IMR-90 (cell line): ENCODE data around the gene LRCH3. TPM values are rescaled to one million over a fixed set of nuclear protein-coding genes. Genes with fewer than 3 reads are reported as not detected.
"Not testable (repeated sequence)": the region's sequence is repeated elsewhere in the genome, so short reads cannot be mapped to it uniquely, and the experiment has no call there.

Source experiments
- ATAC-seq: fragments of 200-7000 bp; cut with Tn5 transposase; 2 replicates; pipeline ENCODE4 v1.9.1; 2020; ENCODE audit warnings: low read depth, mild to moderate bottlenecking, moderate library complexity
- BruUV-seq: library from RNA; stranded (reverse); fragments of 400-500 nt; replicated peaks from 2 replicates; lab custom pipeline; 2021; lab: Mats Ljungman, UMichigan
- CTCF ChIA-PET: fragments of 300-600 bp; formaldehyde crosslinking; extraction: SDS; loops from one replicate; lab custom pipeline; 2021; ENCODE audit warnings: antibody characterized with exemption; lab: Yijun Ruan, JAX
- POLR2A ChIA-PET: fragments of 300-600 bp; sonication (Branson Sonifier 250); formaldehyde crosslinking; loops from one replicate; lab custom pipeline; 2022; ENCODE audit warnings: antibody characterized with exemption; ENCODE audit not compliant: unreplicated experiment; lab: Charles Lee
- DNase-seq: peaks from one replicate; pipeline ENCODE4 v3.0.0; 2013
- H2AFZ ChIP-seq: replicated peaks from 2 replicates; pipeline ENCODE3; 2013; ENCODE audit warnings: low read length, mild to moderate bottlenecking; ENCODE audit not compliant: poor library complexity
- H2AK5ac ChIP-seq: 2 replicates; pipeline ENCODE4 v1.6.1; 2013; ENCODE audit warnings: low read depth, low read length, inconsistent platforms
- H2AK9ac ChIP-seq: replicated peaks from 2 replicates; pipeline ENCODE3; 2013; ENCODE audit warnings: mild to moderate bottlenecking, low read depth, low read length, moderate library complexity; ENCODE audit not compliant: poor library complexity
- H2BK120ac ChIP-seq: 2 replicates; pipeline ENCODE4 v1.6.1; 2013; ENCODE audit warnings: low read depth, low read length, inconsistent platforms
- H2BK15ac ChIP-seq: 3 replicates; pipeline ENCODE4 v1.6.1; 2013; ENCODE audit warnings: low read depth, low read length, inconsistent platforms
- H2BK20ac ChIP-seq: 2 replicates; pipeline ENCODE4 v1.6.1; 2013; ENCODE audit warnings: low read depth, mild to moderate bottlenecking, inconsistent platforms, low read length, moderate library complexity
- H2BK5ac ChIP-seq: 2 replicates; pipeline ENCODE4 v1.6.1; 2013; ENCODE audit warnings: mild to moderate bottlenecking, low read depth, low read length, inconsistent platforms; ENCODE audit not compliant: poor library complexity, severe bottlenecking
- H3K14ac ChIP-seq: replicated peaks from 2 replicates; pipeline ENCODE4 v1.6.1; 2013; ENCODE audit warnings: low read depth, low read length, inconsistent platforms
- H3K18ac ChIP-seq: 2 replicates; pipeline ENCODE4 v1.6.1; 2013; ENCODE audit warnings: low read depth, low read length, control low read depth
- H3K23ac ChIP-seq: 2 replicates; pipeline ENCODE4 v1.6.1; 2013; ENCODE audit warnings: low read depth, low read length, inconsistent platforms
- H3K27ac ChIP-seq: 2 replicates; pipeline ENCODE4 v1.5.1; 2013; ENCODE audit warnings: mild to moderate bottlenecking, control low read depth, low read length; ENCODE audit not compliant: insufficient read depth
- H3K27me3 ChIP-seq: 2 replicates; pipeline ENCODE4 v1.6.1; 2013; ENCODE audit warnings: low read length; ENCODE audit not compliant: control insufficient read depth, insufficient read depth
- H3K36me3 ChIP-seq: 2 replicates; pipeline ENCODE4 v1.6.1; 2013; ENCODE audit warnings: low read length, mixed read lengths; ENCODE audit not compliant: control insufficient read depth, insufficient read depth
- H3K4ac ChIP-seq: 2 replicates; pipeline ENCODE4 v1.6.1; 2013; ENCODE audit warnings: low read depth, low read length, inconsistent platforms
- H3K4me1 ChIP-seq: 2 replicates; pipeline ENCODE4 v1.6.1; 2013; ENCODE audit warnings: low read length, mixed read lengths; ENCODE audit not compliant: control insufficient read depth, insufficient read depth
- H3K4me2 ChIP-seq: 2 replicates; pipeline ENCODE4 v1.6.1; 2013; ENCODE audit warnings: low read depth, mild to moderate bottlenecking, control low read depth, low read length, moderate library complexity
- H3K4me3 ChIP-seq: 2 replicates; pipeline ENCODE4 v1.5.1; 2013; ENCODE audit warnings: low read depth, mild to moderate bottlenecking, control low read depth, low read length, moderate library complexity; ENCODE audit not compliant: insufficient read depth
- H3K56ac ChIP-seq: 2 replicates; pipeline ENCODE4 v1.6.1; 2013; ENCODE audit warnings: low read length, inconsistent platforms; ENCODE audit not compliant: insufficient read depth; ENCODE audit errors: extremely low read depth
- H3K79me1 ChIP-seq, 2 experiments: 2 replicates each; pipeline ENCODE4 v1.6.1; 2013; ENCODE audit warnings: low read length in 2 of 2, inconsistent platforms in 1 of 2, low read depth in 1 of 2
- H3K9ac ChIP-seq: 2 replicates; pipeline ENCODE4 v1.6.1; 2013; ENCODE audit warnings: low read depth, low read length, control low read depth
- H3K9me1 ChIP-seq: 2 replicates; pipeline ENCODE4 v1.6.1; 2013; ENCODE audit warnings: low read length, inconsistent platforms; ENCODE audit not compliant: insufficient read depth
- H3K9me3 ChIP-seq: 2 replicates; pipeline ENCODE4 v1.6.1; 2013; ENCODE audit warnings: low read length; ENCODE audit not compliant: control insufficient read depth, insufficient read depth
- H4K20me1 ChIP-seq: 2 replicates; pipeline ENCODE4 v1.6.1; 2013; ENCODE audit warnings: low read length, inconsistent platforms; ENCODE audit not compliant: insufficient read depth
- H4K5ac ChIP-seq: 2 replicates; pipeline ENCODE4 v1.6.1; 2013; ENCODE audit warnings: mild to moderate bottlenecking, low read depth, low read length, control low read depth
- H4K8ac ChIP-seq, 2 experiments: 2 replicates each; pipeline ENCODE4 v1.6.1; 2013; ENCODE audit warnings: low read depth in 2 of 2, low read length in 2 of 2, control low read depth in 1 of 2, inconsistent platforms in 1 of 2
- H4K91ac ChIP-seq: 2 replicates; pipeline ENCODE4 v1.6.1; 2013; ENCODE audit warnings: low read depth, low read length, inconsistent platforms; ENCODE audit not compliant: insufficient read depth
- BHLHE40 ChIP-seq: fragments of 150-350 bp; IDR thresholded peaks from 2 replicates; pipeline ENCODE4 v1.6.1; 2016; ENCODE audit warnings: mild to moderate bottlenecking, low read depth, low read length
- WGBS, 2 experiments: methylation state at CpG; one replicate each; pipeline versions ENCODE4 v1.1.5 to v1.1.7; 2013; ENCODE audit warnings: missing lambda C conversion rate in 2 of 2; ENCODE audit not compliant: insufficient read length in 1 of 2; ENCODE audit errors: extremely low coverage in 2 of 2; 5-methylcytosine and 5-hydroxymethylcytosine counted together
- dilution Hi-C: fragments of 300-500 bp; cut with HindIII; formaldehyde crosslinking; loops from one replicate; pipeline ENCODE4 v1.14.3; 2018; ENCODE audit warnings: low sequenced_read_pairs; ENCODE audit not compliant: unreplicated experiment
- in situ Hi-C: fragments of 300-500 bp; cut with MboI; formaldehyde crosslinking; loops from 3 replicates; pipeline ENCODE4 v1.14.3; 2019; ENCODE audit warnings: low sequenced_read_pairs, inconsistent platforms, mixed read lengths
- intact Hi-C: fragments of 100-400 bp; cut with micrococcal nuclease; formaldehyde crosslinking; loops from 2 replicates; pipeline ENCODE4 v1.10.0; 2022
- polyA plus RNA-seq, 3 experiments: library from polyadenylated mRNA; depleted of rRNA; stranded (reverse); fragments of >200 nt; gene quantifications; 2 replicates each; pipeline ENCODE4 v1.2.3, GENCODE V29; 2012; ENCODE audit warnings: low replicate concordance in 1 of 3
- total RNA-seq: library from RNA; depleted of rRNA; stranded (reverse); fragments of >200 nt; gene quantifications from 2 replicates; pipeline ENCODE4 v1.2.3, GENCODE V29; 2012

The LRCH3 gene
- total and polyA plus RNA-seq, 2 of the 4 experiments (the other 2 are of a cell fraction), result 28.5 to 40.5 TPM

- H3K9me1 ChIP-seq, result no peaks in the 10 kb centered on the region
- no peak overlapping the region for H2BK5ac ChIP-seq
Observed at GRCh38 chr3:197926418-197926817, 135.4 kb downstream of the LRCH3 start.

DNA sequence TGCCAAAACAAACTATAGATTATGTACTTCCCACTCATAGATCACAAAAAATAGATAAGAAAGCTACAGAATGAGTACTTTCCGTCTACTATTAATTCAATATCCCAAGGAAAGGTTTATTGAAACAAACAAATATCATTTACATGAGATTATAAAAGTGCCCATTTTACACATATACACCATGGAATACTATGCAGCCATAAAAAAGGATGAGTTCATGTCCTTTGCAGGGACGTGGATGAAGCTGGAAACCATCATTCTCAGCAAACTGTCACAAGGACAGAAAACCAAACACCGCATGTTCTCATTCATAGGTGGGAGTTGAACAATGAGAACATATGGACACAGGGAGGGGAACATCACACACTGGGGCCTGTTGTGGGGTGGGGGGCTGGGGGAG lies 136.5 kb downstream of the LRCH3 start:
- not testable (repeated sequence) for H2AK5ac ChIP-seq

More at GRCh38 chr3:197926418-197926817, 135.4 kb downstream of the LRCH3 start:
- Histone ChIP-seq H3K4me3 (no peak overlapping the region), H3K4me2 (no peak overlapping the region), H3K9ac (no peak overlapping the region), H2BK20ac (no peak overlapping the region), H3K18ac (no peak overlapping the region), H4K5ac (no peak overlapping the region), H2AK9ac (no peak overlapping the region), H2BK120ac (no peak overlapping the region), H3K14ac (no peak overlapping the region), H3K36me3 (no peaks in the 10 kb centered on the region), H3K9me3 (no peaks in the 10 kb centered on the region), H3K4ac (no peak overlapping the region), H3K56ac (no peak overlapping the region), H3K4me1 (no peaks in the 10 kb centered on the region), H2AFZ (no peak overlapping the region), H2AK5ac (no peak overlapping the region), H3K27ac (no peak overlapping the region), H4K8ac (no peak overlapping the region), H4K20me1 (no peaks in the 10 kb centered on the region), H3K79me1 (no peaks in the 10 kb centered on the region), H3K23ac (no peak overlapping the region), H4K91ac (no peak overlapping the region), H2BK15ac (no peak overlapping the region), H3K27me3 (no peaks in the 10 kb centered on the region)
- no TSS peak for BruUV-seq
- dilution Hi-C loops, result no loop called here
- no peak for DNase-seq
- in situ Hi-C loops, result no loop called here
- CTCF ChIA-PET, result interaction anchor here (0.9 kb wide), 1 partner anchor 21 kb away, joined by 3 read pairs; no protein-coding TSS in a partner anchor
- no peak for ATAC-seq
- no peak for TF ChIP-seq BHLHE40
- WGBS, 2 experiments, result 73% methylated on average over 2 of the region's 7 CpGs; no CpG with 5 or more reads in 1 of the 2 experiments
- POLR2A ChIA-PET, result no interaction called here
- intact Hi-C loops, result no loop called here

More for the DNA sequence above, 136.5 kb downstream of the LRCH3 start:
- H4K8ac ChIP-seq, H2BK15ac ChIP-seq, H2BK120ac ChIP-seq, H3K9me1 ChIP-seq, intact Hi-C loops, H2AFZ ChIP-seq, H3K56ac ChIP-seq, BruUV-seq, H3K4ac ChIP-seq, H3K9me3 ChIP-seq, H3K27me3 ChIP-seq, H3K4me2 ChIP-seq, H4K5ac ChIP-seq, H3K79me1 ChIP-seq, H2BK5ac ChIP-seq, in situ Hi-C loops, H3K14ac ChIP-seq, H2BK20ac ChIP-seq, H3K27ac ChIP-seq, H2AK9ac ChIP-seq, CTCF ChIA-PET, H3K9ac ChIP-seq, H3K18ac ChIP-seq, dilution Hi-C loops, ATAC-seq, H3K4me1 ChIP-seq, H3K23ac ChIP-seq, POLR2A ChIA-PET, DNase-seq, H4K91ac ChIP-seq, H3K36me3 ChIP-seq, H3K4me3 ChIP-seq, H4K20me1 ChIP-seq: not testable (repeated sequence)
- no CpG with 5 or more reads among the region's 3 CpGs for WGBS, 2 experiments
